22Rv1 (cell line): ENCODE measurements around the gene CRYM.
"Not testable (repeated sequence)": the region's sequence is repeated elsewhere in the genome, so short reads cannot be mapped to it uniquely, and the experiment has no call there.

Experiments
- H3K27ac ChIP-seq: fragments of 450-650 bp; 2 replicates; pipeline ENCODE4 v1.5.1; 2017
- ZFX ChIP-seq: fragments of 450-650 bp; IDR thresholded peaks from 2 replicates; pipeline ENCODE4 v1.6.1; 2017; ENCODE audit warnings: antibody characterized with exemption, borderline replicate concordance
- TF ChIP-seq, protein P1 (sequence below): fragments of 450-650 bp; IDR thresholded peaks from 2 replicates; pipeline ENCODE4 v1.5.1; 2017; ENCODE audit warnings: mild to moderate bottlenecking

CRYM gene

DNA sequence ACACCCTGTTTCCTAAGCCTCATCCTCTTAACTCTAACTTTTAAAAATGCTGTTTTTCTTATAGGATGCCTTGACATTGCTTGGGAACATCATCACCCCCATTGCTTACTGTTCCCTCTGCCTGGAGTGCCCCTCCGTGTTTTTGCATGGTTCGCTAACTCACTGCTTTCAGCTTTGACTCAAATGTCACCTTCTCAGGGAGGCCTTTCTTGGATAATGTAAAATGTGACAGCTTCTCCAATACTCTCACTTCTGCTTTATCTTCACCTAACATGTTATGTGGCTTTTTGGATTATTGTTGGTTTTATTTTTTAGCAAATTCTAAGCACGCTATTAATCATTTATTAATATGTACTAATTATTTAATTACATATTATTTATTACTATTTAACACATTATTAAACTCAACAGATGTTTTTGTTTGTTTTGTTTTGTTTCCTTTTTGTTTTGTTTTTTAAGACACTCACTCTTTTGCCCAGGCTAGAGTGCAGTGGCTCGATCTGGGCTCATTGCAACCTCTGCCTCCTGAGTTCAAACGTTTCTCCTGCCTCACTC is 3.8 kb downstream of the CRYM start:
- TF ChIP-seq, protein P1, sequence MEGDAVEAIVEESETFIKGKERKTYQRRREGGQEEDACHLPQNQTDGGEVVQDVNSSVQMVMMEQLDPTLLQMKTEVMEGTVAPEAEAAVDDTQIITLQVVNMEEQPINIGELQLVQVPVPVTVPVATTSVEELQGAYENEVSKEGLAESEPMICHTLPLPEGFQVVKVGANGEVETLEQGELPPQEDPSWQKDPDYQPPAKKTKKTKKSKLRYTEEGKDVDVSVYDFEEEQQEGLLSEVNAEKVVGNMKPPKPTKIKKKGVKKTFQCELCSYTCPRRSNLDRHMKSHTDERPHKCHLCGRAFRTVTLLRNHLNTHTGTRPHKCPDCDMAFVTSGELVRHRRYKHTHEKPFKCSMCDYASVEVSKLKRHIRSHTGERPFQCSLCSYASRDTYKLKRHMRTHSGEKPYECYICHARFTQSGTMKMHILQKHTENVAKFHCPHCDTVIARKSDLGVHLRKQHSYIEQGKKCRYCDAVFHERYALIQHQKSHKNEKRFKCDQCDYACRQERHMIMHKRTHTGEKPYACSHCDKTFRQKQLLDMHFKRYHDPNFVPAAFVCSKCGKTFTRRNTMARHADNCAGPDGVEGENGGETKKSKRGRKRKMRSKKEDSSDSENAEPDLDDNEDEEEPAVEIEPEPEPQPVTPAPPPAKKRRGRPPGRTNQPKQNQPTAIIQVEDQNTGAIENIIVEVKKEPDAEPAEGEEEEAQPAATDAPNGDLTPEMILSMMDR: no peak
- TF ChIP-seq ZFX: no peak
- H3K27ac ChIP-seq: no peak overlapping the region

DNA sequence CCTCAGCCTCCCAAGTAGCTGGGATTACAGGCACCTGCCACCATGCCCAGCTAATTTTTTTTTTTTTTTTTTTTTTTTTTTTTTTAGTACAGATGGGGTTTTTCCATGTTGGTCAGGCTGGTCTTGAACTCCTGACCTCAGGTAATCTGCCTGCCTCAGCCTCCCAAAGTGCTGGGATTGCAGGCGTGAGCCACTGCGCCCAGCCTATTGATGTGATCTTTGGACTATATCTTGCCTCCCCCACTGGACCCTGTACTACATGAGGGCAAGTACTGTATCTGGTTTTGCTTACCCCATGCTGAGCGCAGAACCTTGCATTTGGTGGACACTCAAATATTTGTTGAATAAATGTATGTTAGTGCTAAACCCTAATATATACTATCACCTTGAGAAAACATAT is 5.3 kb downstream of the CRYM start:
- H3K27ac ChIP-seq: not testable (repeated sequence)

DNA sequence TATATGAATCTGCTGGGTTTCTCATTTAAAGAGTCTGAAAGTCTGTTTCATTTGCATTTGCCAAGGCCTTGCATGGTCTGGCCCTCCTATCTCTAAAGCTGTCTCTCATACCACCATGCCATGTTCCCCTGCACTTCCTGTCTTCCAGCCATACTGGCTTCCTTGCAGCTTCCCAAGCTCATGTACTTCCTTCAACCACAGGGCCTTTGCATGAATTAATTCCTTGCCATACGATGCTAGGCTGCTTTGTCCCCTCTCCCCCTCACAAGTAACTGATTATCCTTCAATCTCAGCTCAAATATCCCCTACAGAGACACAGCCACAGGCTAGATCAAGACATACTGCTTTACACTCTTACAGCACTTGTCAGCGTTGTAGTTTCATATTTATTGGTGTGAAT is 5.8 kb downstream of the CRYM start:
- H3K27ac ChIP-seq: no peak overlapping the region
- TF ChIP-seq, protein P1: no peak
- no peak for TF ChIP-seq ZFX

DNA sequence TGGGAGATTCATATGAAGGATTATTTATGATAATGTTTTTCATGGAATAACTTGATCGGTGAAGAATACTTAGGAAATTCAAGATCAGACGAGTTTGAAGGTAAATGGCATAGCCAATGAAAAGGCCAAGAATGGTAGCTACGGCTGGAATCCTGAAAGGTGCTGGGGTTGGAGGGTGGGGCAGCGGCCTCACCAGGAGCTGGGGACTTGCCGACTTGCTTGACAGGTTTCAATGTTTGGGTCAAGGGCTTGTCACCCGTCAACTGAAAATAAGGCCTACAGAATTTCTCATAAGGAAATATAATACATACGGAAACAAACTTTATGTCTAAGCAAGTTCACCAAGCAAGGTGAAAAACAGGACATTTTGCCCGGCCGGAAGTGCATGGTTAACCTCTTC is 9.9 kb downstream of the CRYM start:
- no peak for TF ChIP-seq ZFX

DNA sequence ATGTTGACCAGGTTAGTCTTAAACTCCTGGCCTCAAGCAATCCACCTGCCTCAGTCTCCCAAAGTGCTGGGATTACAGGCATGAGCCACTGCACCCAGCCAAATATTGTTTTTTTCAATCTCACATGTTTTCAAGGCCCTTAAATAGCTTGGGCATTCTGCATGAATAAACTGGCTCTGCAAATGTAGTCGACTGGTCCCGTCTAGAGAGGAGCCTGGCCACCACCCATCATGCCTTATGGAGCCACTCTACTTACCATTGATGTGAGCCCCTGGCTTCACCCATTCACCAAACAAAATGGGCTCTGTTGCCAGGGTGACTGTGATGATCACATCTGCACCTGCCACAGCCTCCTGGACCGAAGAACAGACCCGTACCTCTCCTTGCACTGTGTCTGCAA is 10.8 kb downstream of the CRYM start:
- no peak overlapping the region for H3K27ac ChIP-seq
- TF ChIP-seq, protein P1: no peak
- no peak for TF ChIP-seq ZFX

More for the DNA sequence above, 9.9 kb downstream of the CRYM start:
- H3K27ac ChIP-seq: no peak overlapping the region

DNA sequence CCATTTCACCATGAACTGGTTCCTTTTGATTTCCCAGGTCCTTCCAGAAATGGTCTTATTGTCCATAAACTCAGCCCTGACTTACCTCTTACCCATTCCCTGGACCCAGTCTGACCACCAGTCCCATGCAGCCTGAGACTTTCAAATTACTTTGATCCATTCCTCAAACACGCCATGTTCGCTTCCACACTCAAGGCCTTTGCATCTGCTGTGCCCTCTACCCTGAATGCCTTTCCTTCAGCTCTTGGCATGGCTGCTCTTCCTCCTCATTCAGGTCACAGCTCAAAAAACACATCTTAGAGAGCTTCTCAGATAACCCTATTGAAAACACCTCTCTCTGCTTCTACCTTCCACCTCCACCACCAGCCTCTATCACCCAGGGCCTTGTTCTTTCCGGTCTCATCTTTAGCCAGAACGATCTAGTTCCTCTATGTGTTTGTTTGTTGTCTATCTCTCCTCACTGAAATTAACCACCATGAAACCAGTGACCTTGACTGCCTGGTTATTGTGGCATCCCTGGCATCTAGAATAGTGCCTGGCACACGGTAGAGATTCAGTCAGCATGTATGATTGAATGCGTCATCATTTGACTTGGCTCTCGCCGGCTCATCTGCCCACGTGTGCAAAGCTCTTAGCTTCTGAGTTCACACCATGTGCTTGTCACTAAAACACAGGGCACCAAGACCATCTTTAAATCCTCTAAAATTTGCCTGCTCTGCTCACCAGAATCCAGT is 12.8 kb downstream of the CRYM start:
- no peak for TF ChIP-seq ZFX
- TF ChIP-seq, protein P1: no peak
- H3K27ac ChIP-seq: no peak overlapping the region

DNA sequence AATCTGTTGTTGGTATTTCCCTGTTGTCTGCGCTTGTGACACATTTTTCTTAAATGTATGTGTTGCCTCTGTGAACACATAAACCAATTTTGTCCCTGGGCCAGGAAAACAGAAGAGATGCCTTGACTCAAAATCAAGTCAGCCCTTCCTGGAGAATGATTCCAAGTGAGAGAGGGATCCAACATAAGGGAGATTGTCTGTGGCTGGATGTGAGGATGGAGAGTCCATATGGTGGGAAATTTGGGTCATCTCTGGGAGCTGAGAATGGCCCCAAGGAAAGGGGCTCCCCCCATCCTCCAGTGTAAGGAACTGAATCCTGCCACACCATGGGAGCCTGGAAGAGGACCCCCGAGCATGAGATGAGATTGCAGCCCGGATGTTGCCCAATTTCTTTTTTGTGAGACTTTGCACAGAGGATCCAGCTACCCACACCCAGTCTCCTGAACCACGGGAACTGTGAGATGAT is 13.5 kb downstream of the CRYM start:
- TF ChIP-seq, protein P1: no peak
- TF ChIP-seq ZFX: no peak
- no peak overlapping the region for H3K27ac ChIP-seq

DNA sequence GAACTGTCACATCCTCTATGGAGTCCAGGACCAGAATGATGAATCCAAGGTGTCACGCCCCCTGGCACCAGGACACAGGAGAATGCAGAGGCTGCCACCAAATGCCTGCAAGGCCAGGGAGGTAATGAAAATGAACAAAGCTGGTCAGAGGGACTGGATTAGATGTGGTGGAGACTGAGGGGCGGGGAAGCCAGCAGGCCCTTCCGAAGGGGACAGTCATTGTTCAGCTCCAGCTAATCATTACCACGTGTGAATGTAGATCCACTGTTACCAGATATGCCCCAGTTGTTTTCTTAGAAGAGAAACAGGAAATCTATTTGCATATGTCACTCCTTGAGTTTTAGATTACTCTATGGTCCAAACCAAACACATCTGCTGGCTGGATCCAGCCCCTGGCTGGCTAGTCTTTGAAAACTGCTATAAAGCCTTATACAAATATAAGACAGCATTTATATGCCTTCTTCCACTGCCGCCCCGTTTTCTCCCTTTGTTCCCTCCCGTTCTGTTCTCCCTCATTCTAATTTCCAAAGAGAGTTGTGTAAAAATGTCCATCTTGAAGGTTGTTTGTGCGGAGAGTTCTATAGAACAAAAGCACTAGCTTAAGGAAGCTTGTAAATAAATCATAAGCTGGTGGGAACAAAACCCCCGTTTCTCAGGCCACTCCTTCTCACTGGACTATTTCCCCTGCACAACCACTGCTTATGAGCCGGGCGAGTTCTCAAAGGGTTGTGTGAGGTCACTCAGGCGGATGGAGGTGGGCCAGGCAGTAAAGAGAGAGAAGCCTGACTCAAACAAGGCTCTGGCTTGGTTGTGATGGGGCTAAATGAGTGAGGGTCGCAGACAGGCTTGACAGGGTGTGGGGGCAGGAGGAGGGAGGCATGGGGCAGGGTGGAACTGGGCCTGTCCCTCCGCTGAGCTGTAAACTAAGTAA is 14.2 kb downstream of the CRYM start:
- TF ChIP-seq, protein P1: no peak
- no peak for TF ChIP-seq ZFX
- peak overlapping the region; percentile 35; the same call in 1 of the 2 replicates for H3K27ac ChIP-seq
